Stimulated activated CD8-positive, alpha-beta memory T cell treated with anti-CD3 and anti-CD28 coated beads, Interleukin-12 subunit alpha, Interleukin-12 subunit beta, amount 100 ng/mL, for 1 hour (primary cell): ENCODE measurements around the gene BIN2.
"Not testable (repeated sequence)": the region's sequence is repeated elsewhere in the genome, so short reads cannot be mapped to it uniquely, and the experiment has no call there.

ENCODE experiments used
- DNase-seq: peaks from one replicate; pipeline ENCODE4 v3.0.0-alpha.2; 2020; ENCODE audit warnings: low read depth

The BIN2 gene

GRCh38 chr12:51307655-51308593 lies 16.1 kb downstream of the BIN2 start:
- DNase-seq = no peak

GRCh38 chr12:51306507-51306906 lies 17.5 kb downstream of the BIN2 start:
- no peak for DNase-seq

- DNase-seq = not testable (repeated sequence)
These were observed 23.2 kb downstream of the BIN2 start for GRCh38 chr12:51300768-51301167.

- DNase-seq = no peak
These were observed 28.3 kb downstream of the BIN2 start for GRCh38 chr12:51295651-51296050.

- not testable (repeated sequence) for DNase-seq
These were observed 29.9 kb downstream of the BIN2 start for GRCh38 chr12:51294097-51294496.

- DNase-seq = no peak
These were observed 30.3 kb downstream of the BIN2 start for GRCh38 chr12:51293696-51294095.

- DNase-seq = not testable (repeated sequence)
These were observed 32.1 kb downstream of the BIN2 start for GRCh38 chr12:51291603-51292513.

GRCh38 chr12:51285843-51286242 lies 38.1 kb downstream of the BIN2 start:
- DNase-seq = no peak

- no peak for DNase-seq
These were observed 42.6 kb downstream of the BIN2 start for GRCh38 chr12:51281202-51281924.

GRCh38 chr12:51275088-51275487 lies 48.9 kb downstream of the BIN2 start:
- no peak for DNase-seq

GRCh38 chr12:51272810-51273209 lies 51.2 kb downstream of the BIN2 start:
- not testable (repeated sequence) for DNase-seq

- no peak for DNase-seq
These were observed 52.9 kb downstream of the BIN2 start for GRCh38 chr12:51270951-51271518.

- DNase-seq = no peak
These were observed 53.7 kb downstream of the BIN2 start, which contains the start of gene SMAGP for GRCh38 chr12:51270067-51270950. TSS of gene SMAGP (minus strand) at chr12:51270415. CDS start at chr12:51269278, 1,137 bp downstream.

GRCh38 chr12:51269174-51270066 lies 54.6 kb downstream of the BIN2 start:
- DNase-seq = peak; percentile 35

GRCh38 chr12:51265024-51265423 lies 59.0 kb downstream of the BIN2 start:
- no peak for DNase-seq

GRCh38 chr12:51264297-51264696 lies 59.7 kb downstream of the BIN2 start:
- no peak for DNase-seq

- DNase-seq = no peak
These were observed 60.6 kb downstream of the BIN2 start for GRCh38 chr12:51263341-51263740.

- no peak for DNase-seq
These were observed 61.2 kb downstream of the BIN2 start for GRCh38 chr12:51262758-51263177.

GRCh38 chr12:51259600-51259999 lies 64.4 kb downstream of the BIN2 start:
- not testable (repeated sequence) for DNase-seq
